ENCODE measurements around the gene ABTB2.

Gene ABTB2

DNA sequence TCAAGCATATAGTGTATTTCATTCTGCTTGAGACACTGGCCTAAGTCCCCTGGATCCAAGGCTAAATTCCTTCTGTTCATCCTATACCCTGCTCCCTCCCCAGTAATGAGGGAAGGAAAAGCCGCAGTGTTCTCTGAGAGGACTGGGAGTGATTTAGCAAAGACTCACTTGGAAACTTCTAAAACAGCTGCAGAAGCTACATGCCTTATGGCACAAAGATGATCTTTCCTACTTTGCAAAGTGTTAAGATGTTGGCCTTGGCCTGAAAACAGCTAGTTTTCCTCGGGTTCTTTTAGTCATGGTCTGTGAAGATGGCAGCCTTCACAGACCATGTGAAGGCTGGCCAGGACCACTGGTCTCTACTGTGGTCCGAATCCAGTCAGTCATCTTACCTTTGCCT is 65.7 kb downstream of the ABTB2 start:
- ATAC-seq, result no peak
- TF ChIP-seq SNAI2 (CRISPR knock-in tag; IDR thresholded peaks at IDR 0.05), result no peak
- no peak for TF ChIP-seq ARNTL (CRISPR knock-in tag; IDR thresholded peaks at IDR 0.05; ENCODE audit: borderline replicate concordance, low read depth)
- TF ChIP-seq ZNF70 (CRISPR knock-in tag; IDR thresholded peaks at IDR 0.05), result no peak
- no peak for TF ChIP-seq OSR1 (CRISPR knock-in tag; IDR thresholded peaks at IDR 0.05)
- no peak for TF ChIP-seq RARB (CRISPR knock-in tag; IDR thresholded peaks at IDR 0.05)
- TF ChIP-seq GLIS3 (CRISPR knock-in tag; IDR thresholded peaks at IDR 0.05), result no peak
- TF ChIP-seq BACH2 (CRISPR knock-in tag; IDR thresholded peaks at IDR 0.05; ENCODE audit: borderline replicate concordance), result no peak
- TF ChIP-seq, protein P1, sequence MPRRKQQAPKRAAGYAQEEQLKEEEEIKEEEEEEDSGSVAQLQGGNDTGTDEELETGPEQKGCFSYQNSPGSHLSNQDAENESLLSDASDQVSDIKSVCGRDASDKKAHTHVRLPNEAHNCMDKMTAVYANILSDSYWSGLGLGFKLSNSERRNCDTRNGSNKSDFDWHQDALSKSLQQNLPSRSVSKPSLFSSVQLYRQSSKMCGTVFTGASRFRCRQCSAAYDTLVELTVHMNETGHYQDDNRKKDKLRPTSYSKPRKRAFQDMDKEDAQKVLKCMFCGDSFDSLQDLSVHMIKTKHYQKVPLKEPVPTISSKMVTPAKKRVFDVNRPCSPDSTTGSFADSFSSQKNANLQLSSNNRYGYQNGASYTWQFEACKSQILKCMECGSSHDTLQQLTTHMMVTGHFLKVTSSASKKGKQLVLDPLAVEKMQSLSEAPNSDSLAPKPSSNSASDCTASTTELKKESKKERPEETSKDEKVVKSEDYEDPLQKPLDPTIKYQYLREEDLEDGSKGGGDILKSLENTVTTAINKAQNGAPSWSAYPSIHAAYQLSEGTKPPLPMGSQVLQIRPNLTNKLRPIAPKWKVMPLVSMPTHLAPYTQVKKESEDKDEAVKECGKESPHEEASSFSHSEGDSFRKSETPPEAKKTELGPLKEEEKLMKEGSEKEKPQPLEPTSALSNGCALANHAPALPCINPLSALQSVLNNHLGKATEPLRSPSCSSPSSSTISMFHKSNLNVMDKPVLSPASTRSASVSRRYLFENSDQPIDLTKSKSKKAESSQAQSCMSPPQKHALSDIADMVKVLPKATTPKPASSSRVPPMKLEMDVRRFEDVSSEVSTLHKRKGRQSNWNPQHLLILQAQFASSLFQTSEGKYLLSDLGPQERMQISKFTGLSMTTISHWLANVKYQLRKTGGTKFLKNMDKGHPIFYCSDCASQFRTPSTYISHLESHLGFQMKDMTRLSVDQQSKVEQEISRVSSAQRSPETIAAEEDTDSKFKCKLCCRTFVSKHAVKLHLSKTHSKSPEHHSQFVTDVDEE (CRISPR knock-in tag; IDR thresholded peaks at IDR 0.05), result no peak
- TF ChIP-seq, protein P2, sequence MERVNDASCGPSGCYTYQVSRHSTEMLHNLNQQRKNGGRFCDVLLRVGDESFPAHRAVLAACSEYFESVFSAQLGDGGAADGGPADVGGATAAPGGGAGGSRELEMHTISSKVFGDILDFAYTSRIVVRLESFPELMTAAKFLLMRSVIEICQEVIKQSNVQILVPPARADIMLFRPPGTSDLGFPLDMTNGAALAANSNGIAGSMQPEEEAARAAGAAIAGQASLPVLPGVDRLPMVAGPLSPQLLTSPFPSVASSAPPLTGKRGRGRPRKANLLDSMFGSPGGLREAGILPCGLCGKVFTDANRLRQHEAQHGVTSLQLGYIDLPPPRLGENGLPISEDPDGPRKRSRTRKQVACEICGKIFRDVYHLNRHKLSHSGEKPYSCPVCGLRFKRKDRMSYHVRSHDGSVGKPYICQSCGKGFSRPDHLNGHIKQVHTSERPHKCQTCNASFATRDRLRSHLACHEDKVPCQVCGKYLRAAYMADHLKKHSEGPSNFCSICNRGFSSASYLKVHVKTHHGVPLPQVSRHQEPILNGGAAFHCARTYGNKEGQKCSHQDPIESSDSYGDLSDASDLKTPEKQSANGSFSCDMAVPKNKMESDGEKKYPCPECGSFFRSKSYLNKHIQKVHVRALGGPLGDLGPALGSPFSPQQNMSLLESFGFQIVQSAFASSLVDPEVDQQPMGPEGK (CRISPR knock-in tag; IDR thresholded peaks at IDR 0.05; ENCODE audit: borderline replicate concordance), result no peak
- TF ChIP-seq ZFP30 (CRISPR knock-in tag; IDR thresholded peaks at IDR 0.05), result no peak
- TF ChIP-seq ISL1 (CRISPR knock-in tag; IDR thresholded peaks at IDR 0.05), result no peak
- TF ChIP-seq, protein P3, sequence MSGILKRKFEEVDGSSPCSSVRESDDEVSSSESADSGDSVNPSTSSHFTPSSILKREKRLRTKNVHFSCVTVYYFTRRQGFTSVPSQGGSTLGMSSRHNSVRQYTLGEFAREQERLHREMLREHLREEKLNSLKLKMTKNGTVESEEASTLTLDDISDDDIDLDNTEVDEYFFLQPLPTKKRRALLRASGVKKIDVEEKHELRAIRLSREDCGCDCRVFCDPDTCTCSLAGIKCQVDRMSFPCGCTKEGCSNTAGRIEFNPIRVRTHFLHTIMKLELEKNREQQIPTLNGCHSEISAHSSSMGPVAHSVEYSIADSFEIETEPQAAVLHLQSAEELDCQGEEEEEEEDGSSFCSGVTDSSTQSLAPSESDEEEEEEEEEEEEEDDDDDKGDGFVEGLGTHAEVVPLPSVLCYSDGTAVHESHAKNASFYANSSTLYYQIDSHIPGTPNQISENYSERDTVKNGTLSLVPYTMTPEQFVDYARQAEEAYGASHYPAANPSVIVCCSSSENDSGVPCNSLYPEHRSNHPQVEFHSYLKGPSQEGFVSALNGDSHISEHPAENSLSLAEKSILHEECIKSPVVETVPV (CRISPR knock-in tag; IDR thresholded peaks at IDR 0.05), result no peak
- TF ChIP-seq ZC3H10 (CRISPR knock-in tag; IDR thresholded peaks at IDR 0.05), result no peak
- TF ChIP-seq, protein P4, sequence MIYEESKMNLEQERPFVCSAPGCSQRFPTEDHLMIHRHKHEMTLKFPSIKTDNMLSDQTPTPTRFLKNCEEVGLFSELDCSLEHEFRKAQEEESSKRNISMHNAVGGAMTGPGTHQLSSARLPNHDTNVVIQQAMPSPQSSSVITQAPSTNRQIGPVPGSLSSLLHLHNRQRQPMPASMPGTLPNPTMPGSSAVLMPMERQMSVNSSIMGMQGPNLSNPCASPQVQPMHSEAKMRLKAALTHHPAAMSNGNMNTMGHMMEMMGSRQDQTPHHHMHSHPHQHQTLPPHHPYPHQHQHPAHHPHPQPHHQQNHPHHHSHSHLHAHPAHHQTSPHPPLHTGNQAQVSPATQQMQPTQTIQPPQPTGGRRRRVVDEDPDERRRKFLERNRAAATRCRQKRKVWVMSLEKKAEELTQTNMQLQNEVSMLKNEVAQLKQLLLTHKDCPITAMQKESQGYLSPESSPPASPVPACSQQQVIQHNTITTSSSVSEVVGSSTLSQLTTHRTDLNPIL (CRISPR knock-in tag; IDR thresholded peaks at IDR 0.05; ENCODE audit: low read depth), result no peak
- TF ChIP-seq ZNF565 (CRISPR knock-in tag; conservative IDR thresholded peaks at IDR 0.05; ENCODE audit: low read depth), result no peak
- TF ChIP-seq CSDC2 (CRISPR knock-in tag; IDR thresholded peaks at IDR 0.05), result no peak
- TF ChIP-seq, protein P5, sequence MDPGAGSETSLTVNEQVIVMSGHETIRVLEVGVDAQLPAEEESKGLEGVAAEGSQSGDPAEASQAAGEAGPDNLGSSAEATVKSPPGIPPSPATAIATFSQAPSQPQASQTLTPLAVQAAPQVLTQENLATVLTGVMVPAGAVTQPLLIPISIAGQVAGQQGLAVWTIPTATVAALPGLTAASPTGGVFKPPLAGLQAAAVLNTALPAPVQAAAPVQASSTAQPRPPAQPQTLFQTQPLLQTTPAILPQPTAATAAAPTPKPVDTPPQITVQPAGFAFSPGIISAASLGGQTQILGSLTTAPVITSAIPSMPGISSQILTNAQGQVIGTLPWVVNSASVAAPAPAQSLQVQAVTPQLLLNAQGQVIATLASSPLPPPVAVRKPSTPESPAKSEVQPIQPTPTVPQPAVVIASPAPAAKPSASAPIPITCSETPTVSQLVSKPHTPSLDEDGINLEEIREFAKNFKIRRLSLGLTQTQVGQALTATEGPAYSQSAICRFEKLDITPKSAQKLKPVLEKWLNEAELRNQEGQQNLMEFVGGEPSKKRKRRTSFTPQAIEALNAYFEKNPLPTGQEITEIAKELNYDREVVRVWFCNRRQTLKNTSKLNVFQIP (CRISPR knock-in tag; IDR thresholded peaks at IDR 0.05; ENCODE audit: borderline replicate concordance, low read depth), result no peak

DNA sequence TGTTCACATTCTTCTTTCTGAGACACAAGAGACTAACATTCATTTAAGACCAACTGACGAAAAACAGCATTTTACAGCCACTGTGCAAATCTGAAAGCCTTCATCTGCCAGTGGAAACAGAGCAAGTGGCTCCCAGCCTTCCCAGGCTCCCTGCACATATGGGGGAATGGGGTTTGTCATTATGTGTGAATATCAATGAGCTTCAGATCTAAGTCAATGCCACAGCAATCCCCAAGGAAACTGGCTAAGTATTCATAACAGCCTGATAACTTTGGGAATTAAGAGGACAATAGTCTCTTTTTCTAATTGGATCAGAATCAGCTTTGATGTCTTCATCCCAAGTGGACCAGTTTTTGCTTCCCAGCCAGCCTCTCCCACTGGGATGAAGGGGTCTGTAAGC is 66.9 kb downstream of the ABTB2 start:
- no peak for ATAC-seq
- TF ChIP-seq, protein P1 (CRISPR knock-in tag; IDR thresholded peaks at IDR 0.05), result no peak
- TF ChIP-seq, protein P4 (CRISPR knock-in tag; IDR thresholded peaks at IDR 0.05; ENCODE audit: low read depth), result no peak
- TF ChIP-seq ZNF565 (CRISPR knock-in tag; conservative IDR thresholded peaks at IDR 0.05; ENCODE audit: low read depth), result no peak
- no peak for TF ChIP-seq ESRRG (CRISPR knock-in tag; IDR thresholded peaks at IDR 0.05)
- TF ChIP-seq BACH2 (CRISPR knock-in tag; IDR thresholded peaks at IDR 0.05; ENCODE audit: borderline replicate concordance), result no peak
- TF ChIP-seq ARNTL (CRISPR knock-in tag; IDR thresholded peaks at IDR 0.05; ENCODE audit: borderline replicate concordance, low read depth), result no peak
- no peak for TF ChIP-seq SNAI2 (CRISPR knock-in tag; IDR thresholded peaks at IDR 0.05)
- TF ChIP-seq ZC3H10 (CRISPR knock-in tag; IDR thresholded peaks at IDR 0.05), result no peak
- TF ChIP-seq CSDC2 (CRISPR knock-in tag; IDR thresholded peaks at IDR 0.05), result no peak
- TF ChIP-seq, protein P2 (CRISPR knock-in tag; IDR thresholded peaks at IDR 0.05; ENCODE audit: borderline replicate concordance), result no peak
- TF ChIP-seq RARB (CRISPR knock-in tag; IDR thresholded peaks at IDR 0.05), result no peak

All from SK-N-SH treated with all-trans-retinoic acid at 6 μM for 48 hours (cell line).